Measurements from ENCODE around the gene CD81. TPM values are rescaled to one million over a fixed set of nuclear protein-coding genes. Genes with fewer than 3 reads are reported as not detected.

CD81 gene
- total RNA-seq, 1 donor from 2014 or later, result 183 TPM

DNA sequence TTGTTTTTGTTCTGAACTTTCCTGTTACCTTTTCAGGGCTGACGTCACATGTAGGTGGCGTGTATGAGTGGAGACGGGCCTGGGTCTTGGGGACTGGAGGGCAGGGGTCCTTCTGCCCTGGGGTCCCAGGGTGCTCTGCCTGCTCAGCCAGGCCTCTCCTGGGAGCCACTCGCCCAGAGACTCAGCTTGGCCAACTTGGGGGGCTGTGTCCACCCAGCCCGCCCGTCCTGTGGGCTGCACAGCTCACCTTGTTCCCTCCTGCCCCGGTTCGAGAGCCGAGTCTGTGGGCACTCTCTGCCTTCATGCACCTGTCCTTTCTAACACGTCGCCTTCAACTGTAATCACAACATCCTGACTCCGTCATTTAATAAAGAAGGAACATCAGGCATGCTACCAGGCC, 19.9 kb downstream of the CD81 start:
- TF ChIP-seq, protein P1, sequence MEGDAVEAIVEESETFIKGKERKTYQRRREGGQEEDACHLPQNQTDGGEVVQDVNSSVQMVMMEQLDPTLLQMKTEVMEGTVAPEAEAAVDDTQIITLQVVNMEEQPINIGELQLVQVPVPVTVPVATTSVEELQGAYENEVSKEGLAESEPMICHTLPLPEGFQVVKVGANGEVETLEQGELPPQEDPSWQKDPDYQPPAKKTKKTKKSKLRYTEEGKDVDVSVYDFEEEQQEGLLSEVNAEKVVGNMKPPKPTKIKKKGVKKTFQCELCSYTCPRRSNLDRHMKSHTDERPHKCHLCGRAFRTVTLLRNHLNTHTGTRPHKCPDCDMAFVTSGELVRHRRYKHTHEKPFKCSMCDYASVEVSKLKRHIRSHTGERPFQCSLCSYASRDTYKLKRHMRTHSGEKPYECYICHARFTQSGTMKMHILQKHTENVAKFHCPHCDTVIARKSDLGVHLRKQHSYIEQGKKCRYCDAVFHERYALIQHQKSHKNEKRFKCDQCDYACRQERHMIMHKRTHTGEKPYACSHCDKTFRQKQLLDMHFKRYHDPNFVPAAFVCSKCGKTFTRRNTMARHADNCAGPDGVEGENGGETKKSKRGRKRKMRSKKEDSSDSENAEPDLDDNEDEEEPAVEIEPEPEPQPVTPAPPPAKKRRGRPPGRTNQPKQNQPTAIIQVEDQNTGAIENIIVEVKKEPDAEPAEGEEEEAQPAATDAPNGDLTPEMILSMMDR (conservative IDR thresholded peaks at IDR 0.05; ENCODE audit: low read depth, low read length), result no peak
- no peak overlapping the region for H3K4me3 ChIP-seq (ENCODE audit: low read depth, low read length)
- no peak for DNase-seq (ENCODE audit: low read depth)

DNA sequence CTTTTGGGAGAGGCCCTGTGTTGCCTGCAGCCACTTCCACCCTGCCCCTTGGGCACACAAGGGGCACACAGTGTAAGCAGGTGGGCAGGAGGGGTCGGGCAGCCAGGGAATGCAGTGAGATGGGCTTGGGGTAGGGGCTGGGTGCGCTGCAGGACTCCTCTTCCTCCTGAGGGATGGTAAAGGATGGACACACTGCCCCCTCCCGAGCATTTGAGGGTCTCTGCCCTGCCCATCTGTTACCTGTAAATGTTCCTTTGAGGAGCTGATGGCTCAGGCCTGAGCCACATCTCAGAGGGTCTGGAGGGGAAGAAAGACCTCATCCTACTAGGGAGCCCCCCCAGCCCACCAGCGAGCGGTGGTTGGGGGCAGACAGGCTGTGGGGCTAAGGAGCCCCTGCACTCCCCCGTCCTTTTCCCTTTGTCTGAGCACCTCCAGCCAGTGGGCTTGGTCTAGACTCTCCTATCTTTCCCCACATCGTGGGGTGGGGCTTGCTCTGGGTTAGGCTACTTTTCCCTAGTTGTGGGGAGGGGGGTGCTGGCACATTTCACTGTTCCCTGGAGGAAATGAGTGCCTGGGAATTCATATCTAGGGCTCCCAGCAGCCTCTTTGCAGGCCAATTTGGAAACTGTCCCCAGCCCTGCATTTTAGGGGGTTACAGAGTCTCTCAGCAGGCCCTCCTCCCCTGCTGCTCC, 21.7 kb downstream of the CD81 start:
- TF ChIP-seq, protein P1 (conservative IDR thresholded peaks at IDR 0.05; ENCODE audit: low read depth, low read length), result no peak
- H3K4me3 ChIP-seq (ENCODE audit: low read depth, low read length), result peak overlapping the region; percentile 94
- no peak for DNase-seq (ENCODE audit: low read depth)

DNA sequence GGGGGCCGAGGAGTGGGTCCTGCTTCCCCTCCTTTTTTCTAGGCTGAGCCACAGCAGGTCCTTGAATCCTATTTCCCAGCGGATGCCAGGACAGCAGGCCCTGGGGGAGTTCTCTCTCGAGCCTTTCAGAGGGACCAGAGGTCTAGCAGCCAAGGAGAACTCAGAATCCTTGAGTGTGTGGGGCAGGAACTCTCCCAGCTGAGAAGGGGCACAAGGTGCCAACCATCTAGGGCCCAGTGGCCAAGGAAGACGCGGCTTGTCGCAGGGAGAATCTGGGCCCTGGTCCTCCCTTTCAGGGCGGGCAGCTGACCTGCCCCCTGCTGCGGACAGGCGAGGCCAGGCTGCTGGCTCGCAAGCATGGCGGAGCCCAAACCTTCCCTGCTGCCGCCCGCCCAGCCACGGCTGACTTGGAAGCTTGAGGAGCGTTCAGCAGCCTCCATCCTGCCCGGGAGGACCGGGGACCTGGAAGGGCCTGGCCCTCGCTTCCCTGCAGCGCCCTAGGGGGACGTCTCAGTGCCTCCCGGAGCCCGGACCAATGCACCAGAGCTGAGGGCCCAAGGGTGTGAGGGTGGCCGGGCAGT, 22.5 kb downstream of the CD81 start:
- no peak for DNase-seq (ENCODE audit: low read depth)
- TF ChIP-seq, protein P1 (conservative IDR thresholded peaks at IDR 0.05; ENCODE audit: low read depth, low read length), result no peak
- peak overlapping the region; percentile 94 for H3K4me3 ChIP-seq (ENCODE audit: low read depth, low read length)

DNA sequence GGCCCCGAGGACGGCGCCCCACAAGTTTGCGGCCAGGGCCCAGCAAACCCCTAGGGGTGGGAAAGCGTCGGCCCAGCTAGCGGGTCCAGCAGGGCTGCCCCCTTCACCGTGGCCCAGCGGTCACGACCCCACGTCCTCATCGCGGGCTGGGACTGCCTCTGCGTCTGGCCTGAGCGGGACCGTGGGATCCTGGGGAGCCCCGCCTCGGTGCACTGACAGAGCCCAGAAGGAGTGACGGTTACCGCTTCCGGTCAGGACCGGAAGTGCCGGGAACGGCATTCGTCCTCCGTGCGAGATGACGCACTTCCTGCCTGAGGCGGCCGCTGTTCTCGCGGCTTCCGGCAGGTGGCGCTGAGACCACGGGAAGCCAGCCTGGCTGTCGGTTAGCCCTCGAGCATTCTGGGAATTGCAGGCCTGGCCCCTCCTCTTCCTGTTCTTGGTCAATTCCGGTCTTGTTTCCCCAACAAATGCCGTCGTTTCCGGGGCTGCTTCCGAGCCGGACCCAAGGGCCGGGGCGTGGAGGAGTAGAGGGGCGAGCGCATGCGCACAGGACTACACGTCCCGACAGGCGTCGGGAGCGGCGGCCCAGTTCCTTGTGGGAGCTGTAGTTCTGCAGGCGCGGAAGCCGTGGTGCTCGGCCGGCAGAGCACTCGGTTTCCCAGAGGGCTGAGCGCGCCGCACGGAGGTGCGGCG, 23.1 kb downstream of the CD81 start, which contains the start of gene TSSC4:
Gene TSSC4, plus strand, starts transcription at position 682 of the 693 bp plus-strand sequence. CDS start 1,884 bp downstream, outside the sequence.
- TF ChIP-seq, protein P1 (conservative IDR thresholded peaks at IDR 0.05; ENCODE audit: low read depth, low read length), result peak; percentile 94
- peak; percentile 96 for DNase-seq (ENCODE audit: low read depth)
- H3K4me3 ChIP-seq (ENCODE audit: low read depth, low read length), result peak within 1 kb of the TSS; percentile 94

DNA sequence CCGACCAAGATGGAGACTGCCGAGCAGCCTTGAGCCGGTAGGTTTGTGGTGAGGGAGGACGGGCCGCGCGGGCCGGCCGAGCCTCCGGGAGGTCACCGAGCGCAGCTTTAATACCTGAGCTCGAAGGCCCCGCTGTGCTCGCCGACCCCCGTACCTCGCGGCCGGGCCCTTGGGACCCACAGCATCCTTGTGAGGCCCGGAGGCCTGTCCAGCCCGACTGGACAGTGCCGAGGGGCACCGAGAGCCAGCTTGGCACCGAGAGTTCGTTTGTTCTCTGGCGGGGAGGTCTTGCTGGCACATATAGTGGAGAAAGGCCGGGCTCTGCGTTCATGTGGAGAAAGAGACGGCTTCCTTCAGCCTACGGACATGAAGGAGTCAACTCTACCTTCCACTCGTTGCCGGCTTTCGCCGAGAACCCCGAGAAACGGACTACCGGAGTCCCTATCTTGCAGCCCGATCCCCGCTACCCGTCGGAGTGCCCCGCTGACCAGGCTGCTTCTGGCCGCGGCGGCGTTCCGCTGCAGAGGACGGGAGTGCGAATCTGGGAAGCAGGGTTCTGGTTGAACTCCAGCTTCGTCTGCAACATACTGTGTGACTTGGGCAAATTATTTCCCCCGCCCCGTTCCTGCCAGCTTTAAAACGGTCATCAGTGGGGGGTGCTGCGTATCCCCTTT, 23.8 kb downstream of the CD81 start:
- TF ChIP-seq, protein P1 (conservative IDR thresholded peaks at IDR 0.05; ENCODE audit: low read depth, low read length), result no peak
- peak overlapping the region; percentile 83 for H3K4me3 ChIP-seq (ENCODE audit: low read depth, low read length)
- no peak for DNase-seq (ENCODE audit: low read depth)

GRCh38 chr11:2401436-2401984, 24.4 kb downstream of the CD81 start:
- no peak for DNase-seq (ENCODE audit: low read depth)
- peak overlapping the region; percentile 83 for H3K4me3 ChIP-seq (ENCODE audit: low read depth, low read length)
- TF ChIP-seq, protein P1 (conservative IDR thresholded peaks at IDR 0.05; ENCODE audit: low read depth, low read length), result peak; percentile 46

Measured in epithelial cell of proximal tubule (primary cell).